ENCODE data around the gene PPP1R1B.

Gene PPP1R1B

GRCh38 chr17:39622380-39623006, 4.3 kb upstream of the PPP1R1B start:
- no peak for DNase-seq
- H3K27ac ChIP-seq = no peak overlapping the region

GRCh38 chr17:39623356-39623950, 3.3 kb upstream of the PPP1R1B start:
- no peak overlapping the region for H3K4me3 ChIP-seq (ENCODE audit: low read depth, low read length)
- DNase-seq = peak; percentile 91
- no peaks in the 10 kb centered on the region for H3K9me3 ChIP-seq (ENCODE audit: severe bottlenecking)
- TF ChIP-seq CTCF (IDR thresholded peaks at IDR 0.05; ENCODE audit: low read depth, low read length) = peak; percentile 94
- H3K27me3 ChIP-seq (ENCODE audit: insufficient read depth, low read depth, severe bottlenecking) = peaks cover 17% of the 10 kb centered on the region
- H3K36me3 ChIP-seq = no peaks in the 10 kb centered on the region
- H3K27ac ChIP-seq = no peak overlapping the region

More at GRCh38 chr17:39622380-39623006, 4.3 kb upstream of the PPP1R1B start:
- no peaks in the 10 kb centered on the region for H3K9me3 ChIP-seq (ENCODE audit: severe bottlenecking)
- no peak for TF ChIP-seq CTCF (IDR thresholded peaks at IDR 0.05; ENCODE audit: low read depth, low read length)
- peaks cover 18% of the 10 kb centered on the region for H3K27me3 ChIP-seq (ENCODE audit: insufficient read depth, low read depth, severe bottlenecking)
- H3K4me3 ChIP-seq (ENCODE audit: low read depth, low read length) = no peak overlapping the region
- H3K36me3 ChIP-seq = no peaks in the 10 kb centered on the region

- H3K9me3 ChIP-seq (ENCODE audit: severe bottlenecking) = no peaks in the 10 kb centered on the region
- H3K27ac ChIP-seq = no peak overlapping the region
- peaks cover 9% of the 10 kb centered on the region for H3K27me3 ChIP-seq (ENCODE audit: insufficient read depth, low read depth, severe bottlenecking)
- DNase-seq = no peak
- no peaks in the 10 kb centered on the region for H3K36me3 ChIP-seq
- H3K4me3 ChIP-seq (ENCODE audit: low read depth, low read length) = no peak overlapping the region
- no peak for TF ChIP-seq CTCF (IDR thresholded peaks at IDR 0.05; ENCODE audit: low read depth, low read length)
Measured at GRCh38 chr17:39624313-39624712, 2.4 kb upstream of the PPP1R1B start.

GRCh38 chr17:39625198-39625785, 1.5 kb upstream of the PPP1R1B start:
- no peak for DNase-seq
- Histone ChIP-seq H3K27me3 (ENCODE audit: insufficient read depth, low read depth, severe bottlenecking) (peaks cover 4% of the 10 kb centered on the region), H3K4me3 (ENCODE audit: low read depth, low read length) (no peak overlapping the region), H3K36me3 (no peaks in the 10 kb centered on the region), H3K9me3 (ENCODE audit: severe bottlenecking) (no peaks in the 10 kb centered on the region), H3K27ac (no peak overlapping the region)
- no peak for TF ChIP-seq CTCF (IDR thresholded peaks at IDR 0.05; ENCODE audit: low read depth, low read length)

GRCh38 chr17:39627047-39627711, 427 bp downstream of the PPP1R1B start:
- peaks cover 4% of the 10 kb centered on the region for H3K27me3 ChIP-seq (ENCODE audit: insufficient read depth, low read depth, severe bottlenecking)
- no peaks in the 10 kb centered on the region for H3K9me3 ChIP-seq (ENCODE audit: severe bottlenecking)
- H3K27ac ChIP-seq = no peak overlapping the region
- H3K36me3 ChIP-seq = no peaks in the 10 kb centered on the region
- DNase-seq = no peak
- no peak for TF ChIP-seq CTCF (IDR thresholded peaks at IDR 0.05; ENCODE audit: low read depth, low read length)
- peak overlapping the region; percentile 66 for H3K4me3 ChIP-seq (ENCODE audit: low read depth, low read length)
